SU-DHL-6 (cell line): ENCODE results near the gene MT1H.

Experiments
- H2AFZ ChIP-seq: fragments of 200-600 bp; sonication (generic); 2 replicates; pipeline ENCODE4 v1.6.1; 2014; ENCODE audit warnings: low read depth, mild to moderate bottlenecking, moderate library complexity, mixed read lengths, antibody characterized with exemption, low read length; ENCODE audit not compliant: severe bottlenecking
- H3F3A ChIP-seq: fragments of 200-600 bp; shearing (Covaris generic); 2 replicates; pipeline ENCODE4 v1.6.0; 2016; ENCODE audit warnings: antibody characterized with exemption, mild to moderate bottlenecking; ENCODE audit not compliant: insufficient read depth
- H3K27ac ChIP-seq: fragments of 200-600 bp; sonication (generic); 2 replicates; pipeline ENCODE4 v1.5.1; 2016; ENCODE audit warnings: low read depth, mild to moderate bottlenecking, low read length, moderate library complexity, mixed read lengths
- H3K27me3 ChIP-seq: fragments of 200-600 bp; sonication (generic), shearing (Covaris generic); 2 replicates; pipeline ENCODE4 v1.6.0; 2014; ENCODE audit warnings: mild to moderate bottlenecking, low read length
- H3K36me3 ChIP-seq: fragments of 200-600 bp; sonication (generic); 2 replicates; pipeline ENCODE4 v1.6.1; 2014; ENCODE audit warnings: mild to moderate bottlenecking, low read length, mixed read lengths
- H3K4me2 ChIP-seq: fragments of 300-600, 200-600 bp; shearing (Covaris generic), sonication (generic); 2 replicates; pipeline ENCODE4 v1.6.0; 2014; ENCODE audit warnings: low read length, low read depth, mild to moderate bottlenecking; ENCODE audit not compliant: poor library complexity, severe bottlenecking
- H3K4me3 ChIP-seq: fragments of 200-600 bp; sonication (generic); 2 replicates; pipeline ENCODE4 v1.5.1; 2014; ENCODE audit warnings: antibody characterized with exemption, low read length, mild to moderate bottlenecking, mixed read lengths; ENCODE audit not compliant: insufficient read depth, poor library complexity, severe bottlenecking
- H3K79me2 ChIP-seq: fragments of 200-600 bp; sonication (generic); 2 replicates; pipeline ENCODE4 v1.6.1; 2014; ENCODE audit warnings: mild to moderate bottlenecking, low read length, moderate library complexity; ENCODE audit not compliant: insufficient read depth
- H3K9ac ChIP-seq: fragments of 200-600 bp; sonication (generic); 2 replicates; pipeline ENCODE4 v1.7.0; 2014; ENCODE audit warnings: mild to moderate bottlenecking, low read length
- H3K9me2 ChIP-seq: fragments of 200-600 bp; sonication (generic); replicated peaks from 2 replicates; pipeline ENCODE4 v1.6.1; 2014; ENCODE audit warnings: low read length; ENCODE audit not compliant: insufficient read depth
- H3K9me3 ChIP-seq: fragments of 200-600 bp; sonication (generic); 2 replicates; pipeline ENCODE4 v1.6.1; 2014; ENCODE audit warnings: low read length, mixed read lengths; ENCODE audit not compliant: insufficient read depth
- H4K20me1 ChIP-seq: fragments of 200-600 bp; sonication (generic); 2 replicates; pipeline ENCODE4 v1.6.1; 2014; ENCODE audit warnings: low read depth, mild to moderate bottlenecking, antibody characterized with exemption, low read length, moderate library complexity, mixed read lengths
- CTCF ChIP-seq: fragments of 200-600 bp; sonication (generic); IDR thresholded peaks from one replicate; pipeline ENCODE4 v1.5.1; 2017; ENCODE audit warnings: antibody characterized with exemption, mild to moderate bottlenecking, low read length, moderate library complexity; ENCODE audit not compliant: insufficient read depth, poor library complexity, severe bottlenecking
- EZH2phosphoT487 ChIP-seq: fragments of 200-600 bp; sonication (generic), shearing (Covaris generic); conservative IDR thresholded peaks from 2 replicates; pipeline ENCODE4 v1.6.1; 2018; ENCODE audit warnings: mild to moderate bottlenecking, antibody characterized with exemption, low read length, moderate library complexity, mixed read lengths

Gene MT1H

GRCh38 chr16:56689171-56689570 lies 19.6 kb downstream of the MT1H start:
- H3K36me3 ChIP-seq, result no peaks in the 10 kb centered on the region
- no peaks in the 10 kb centered on the region for H3F3A ChIP-seq
- H2AFZ ChIP-seq, result no peak overlapping the region
- H3K4me2 ChIP-seq, result no peak overlapping the region
- no peaks in the 10 kb centered on the region for H3K79me2 ChIP-seq
- H3K9ac ChIP-seq, result no peak overlapping the region
- no peaks in the 10 kb centered on the region for H3K9me2 ChIP-seq
- H3K9me3 ChIP-seq, result no peaks in the 10 kb centered on the region
- no peaks in the 10 kb centered on the region for H4K20me1 ChIP-seq
- H3K27ac ChIP-seq, result no peak overlapping the region
- no peaks in the 10 kb centered on the region for H3K27me3 ChIP-seq
- TF ChIP-seq EZH2phosphoT487 (no peak), CTCF (no peak)
- no peak overlapping the region for H3K4me3 ChIP-seq

- Histone ChIP-seq H3K79me2 (no peaks in the 10 kb centered on the region), H3K36me3 (no peaks in the 10 kb centered on the region), H3K27ac (no peak overlapping the region), H3K4me2 (no peak overlapping the region), H3K4me3 (no peak overlapping the region), H2AFZ (no peak overlapping the region), H3K9me3 (no peaks in the 10 kb centered on the region), H4K20me1 (no peaks in the 10 kb centered on the region), H3K9me2 (no peaks in the 10 kb centered on the region), H3K9ac (no peak overlapping the region), H3K27me3 (no peaks in the 10 kb centered on the region), H3F3A (no peaks in the 10 kb centered on the region)
- TF ChIP-seq CTCF (no peak), EZH2phosphoT487 (no peak)
These were observed 21.0 kb downstream of the MT1H start for GRCh38 chr16:56690420-56691122.

- H3K9ac ChIP-seq, result no peak overlapping the region
- no peak overlapping the region for H3K27ac ChIP-seq
- no peaks in the 10 kb centered on the region for H3K27me3 ChIP-seq
- H3K4me3 ChIP-seq, result no peak overlapping the region
- TF ChIP-seq CTCF (no peak), EZH2phosphoT487 (no peak)
- H3K36me3 ChIP-seq, result no peaks in the 10 kb centered on the region
- H3K9me3 ChIP-seq, result no peaks in the 10 kb centered on the region
- H3K79me2 ChIP-seq, result no peaks in the 10 kb centered on the region
- H3K9me2 ChIP-seq, result no peaks in the 10 kb centered on the region
- no peaks in the 10 kb centered on the region for H4K20me1 ChIP-seq
- H3F3A ChIP-seq, result no peaks in the 10 kb centered on the region
- no peak overlapping the region for H3K4me2 ChIP-seq
- no peak overlapping the region for H2AFZ ChIP-seq
These were observed 22.3 kb downstream of the MT1H start for GRCh38 chr16:56691885-56692284.
